Spinal cord (tissue), 10 donors: ENCODE data around the gene ZCCHC24. TPM values are rescaled to one million over a fixed set of nuclear protein-coding genes. Genes with fewer than 3 reads are reported as not detected.

Experiments
- DNase-seq, 6 donors: peaks; one replicate each; pipeline versions ENCODE4 v3.0.0 to v3.0.0-alpha.2; 2013 to 2015; ENCODE audit warnings: low spot score in 6 of 6, low read depth in 4 of 6
- H3K27ac ChIP-seq: one replicate; pipeline ENCODE4 v1.5.1; 2013; ENCODE audit warnings: low read depth, low read length, control low read depth
- H3K27me3 ChIP-seq: one replicate; pipeline ENCODE4 v1.6.1; 2013; ENCODE audit warnings: low read length; ENCODE audit not compliant: control insufficient read depth, insufficient read depth
- H3K36me3 ChIP-seq: one replicate; pipeline ENCODE4 v1.6.1; 2013; ENCODE audit warnings: low read length; ENCODE audit not compliant: control insufficient read depth, insufficient read depth
- H3K4me1 ChIP-seq: one replicate; pipeline ENCODE4 v1.6.1; 2013; ENCODE audit warnings: low read length; ENCODE audit not compliant: control insufficient read depth, insufficient read depth
- H3K4me3 ChIP-seq: one replicate; pipeline ENCODE4 v1.5.1; 2013; ENCODE audit warnings: low read depth, low read length, control low read depth
- H3K9me3 ChIP-seq: one replicate; pipeline ENCODE4 v1.6.1; 2013; ENCODE audit warnings: low read length; ENCODE audit not compliant: control insufficient read depth, insufficient read depth
- WGBS: methylation state at CpG from one replicate; pipeline ENCODE4 v1.1.5; 2013; ENCODE audit warnings: missing lambda C conversion rate; ENCODE audit not compliant: insufficient coverage; 5-methylcytosine and 5-hydroxymethylcytosine counted together
- polyA plus RNA-seq, 2 donors: library from polyadenylated mRNA; unstranded; fragments of 120-200 nt; gene quantifications; one replicate each; pipeline ENCODE4 v1.2.1, GENCODE V29; 2013; ENCODE audit not compliant: insufficient read length in 2 of 2
- total RNA-seq, 2 donors: library from RNA; depleted of rRNA in 1 of 2; stranded (reverse); fragments of 120-200 nt in 1 of 2; fragments of >200 nt in 1 of 2; gene quantifications; one replicate each; pipeline versions ENCODE4 v1.2.3 to v1.2.4, GENCODE V29; 2013 to 2014
- donor health status: healthy.

The ZCCHC24 gene
- total and polyA plus RNA-seq, 4 donors: 22.9 to 75.2 (median 56.3) TPM

DNA sequence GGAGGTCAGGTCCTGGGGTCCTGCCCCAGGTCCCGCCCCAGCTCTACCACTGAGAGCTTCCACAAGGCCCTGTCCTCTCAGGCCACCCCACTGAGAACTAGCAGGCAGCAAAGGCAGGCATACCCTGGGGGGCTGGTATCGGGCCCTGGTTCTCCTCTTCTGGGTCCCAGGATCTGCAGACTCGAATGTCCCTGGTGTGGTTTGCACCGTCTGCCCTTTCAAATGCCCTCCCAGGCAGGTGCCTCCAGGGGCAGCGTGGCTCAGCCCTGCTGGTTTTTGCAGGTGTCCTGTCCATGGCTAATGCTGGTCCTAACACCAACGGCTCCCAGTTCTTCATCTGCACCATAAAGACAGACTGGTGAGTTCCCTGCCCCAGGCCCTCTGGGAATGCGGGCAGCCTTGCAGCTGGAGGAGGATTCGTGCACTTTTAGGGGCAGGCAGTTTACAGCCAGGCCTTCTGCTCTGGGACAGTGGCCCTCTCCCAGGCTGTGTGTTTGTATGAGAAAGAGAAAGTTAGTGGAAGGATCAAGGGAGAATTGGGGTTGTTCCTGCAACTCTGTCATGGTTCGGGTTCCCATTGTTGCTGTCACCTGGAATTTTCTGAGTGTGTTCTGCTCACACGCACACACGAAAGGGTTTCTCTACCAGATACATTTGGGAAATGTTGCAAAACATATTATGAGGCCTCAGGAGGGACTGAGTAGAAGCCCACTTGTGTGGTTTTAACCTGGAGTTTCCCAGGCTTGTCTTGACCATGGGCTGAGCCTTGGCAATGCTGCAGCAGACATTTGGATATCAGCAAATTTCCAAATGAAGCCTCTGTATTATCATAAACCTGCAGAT, 93.2 kb downstream of the ZCCHC24 start:
- no peak for DNase-seq
- Histone ChIP-seq H3K9me3 (no peaks in the 10 kb centered on the region), H3K27me3 (no peaks in the 10 kb centered on the region), H3K36me3 (peaks cover 68% of the 10 kb centered on the region), H3K27ac (no peak overlapping the region), H3K4me1 (peaks cover 26% of the 10 kb centered on the region), H3K4me3 (no peak overlapping the region)
- 96% methylated on average over 10 of the region's 11 CpGs for WGBS

DNA sequence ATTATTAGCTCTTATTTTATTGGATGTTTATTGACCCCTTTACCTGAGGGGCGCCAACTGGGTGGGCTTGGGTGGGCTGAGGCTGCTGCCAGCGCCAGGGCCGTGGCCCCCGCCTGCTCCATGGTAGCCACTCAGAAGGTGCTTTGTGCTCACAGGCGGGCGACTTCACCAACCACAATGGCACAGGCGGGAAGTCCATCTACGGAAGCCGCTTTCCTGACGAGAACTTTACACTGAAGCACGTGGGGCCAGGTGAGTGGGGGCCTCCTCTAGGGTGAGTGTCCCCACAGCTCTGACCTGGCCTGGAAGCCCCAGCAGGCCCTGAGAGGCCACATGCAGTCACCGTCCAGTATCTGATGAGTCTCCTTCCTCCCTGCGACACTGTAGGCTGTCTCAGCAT, 94.1 kb downstream of the ZCCHC24 start:
- no peak overlapping the region for H3K27ac ChIP-seq
- DNase-seq: no peak
- no peaks in the 10 kb centered on the region for H3K27me3 ChIP-seq
- peaks cover 67% of the 10 kb centered on the region for H3K36me3 ChIP-seq
- no peak overlapping the region for H3K4me3 ChIP-seq
- H3K4me1 ChIP-seq: peaks cover 35% of the 10 kb centered on the region
- no peaks in the 10 kb centered on the region for H3K9me3 ChIP-seq
- 93% methylated on average over 11 of the region's 13 CpGs for WGBS

DNA sequence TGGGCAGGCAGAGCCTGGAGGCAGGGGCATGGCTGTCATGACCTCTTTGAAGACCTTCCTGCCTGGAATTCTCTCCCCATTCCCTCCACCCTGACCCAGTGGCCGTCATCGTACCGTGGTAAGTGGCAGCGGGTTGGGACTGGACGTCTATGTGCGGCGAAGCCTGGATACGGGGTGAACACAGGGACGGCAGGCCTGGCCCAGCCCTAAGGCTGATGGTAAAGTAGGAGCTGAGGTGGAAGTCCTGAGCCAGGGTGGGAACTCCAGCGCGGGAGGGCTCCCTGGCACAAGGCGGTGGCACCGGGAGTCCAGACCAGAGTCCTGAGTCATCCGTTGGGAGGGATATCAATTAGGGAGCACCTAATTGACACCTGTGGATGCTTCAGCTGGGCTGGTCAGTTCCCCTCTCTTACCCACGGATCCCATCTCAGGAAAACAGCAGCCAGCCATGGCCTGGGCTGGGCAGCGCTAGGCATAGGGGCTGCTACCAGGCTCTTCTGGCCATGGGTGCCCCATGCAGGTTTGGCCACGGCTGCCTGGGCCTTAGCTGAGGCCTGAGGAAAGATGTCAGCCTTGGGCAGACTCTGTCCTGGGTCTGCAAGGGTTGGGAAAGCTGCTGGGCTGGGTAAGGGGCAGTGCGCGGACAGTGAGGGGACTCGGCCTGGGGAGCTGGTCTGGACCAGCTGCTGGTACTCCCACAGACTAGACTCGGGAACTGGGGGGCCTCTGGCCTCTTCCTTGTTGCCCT, 94.8 kb downstream of the ZCCHC24 start:
- H3K4me1 ChIP-seq: peaks cover 42% of the 10 kb centered on the region
- no peak overlapping the region for H3K4me3 ChIP-seq
- H3K9me3 ChIP-seq: no peaks in the 10 kb centered on the region
- no peaks in the 10 kb centered on the region for H3K27me3 ChIP-seq
- DNase-seq: no peak
- peaks cover 62% of the 10 kb centered on the region for H3K36me3 ChIP-seq
- no peak overlapping the region for H3K27ac ChIP-seq
- 95% methylated on average over 17 of the region's 21 CpGs for WGBS

DNA sequence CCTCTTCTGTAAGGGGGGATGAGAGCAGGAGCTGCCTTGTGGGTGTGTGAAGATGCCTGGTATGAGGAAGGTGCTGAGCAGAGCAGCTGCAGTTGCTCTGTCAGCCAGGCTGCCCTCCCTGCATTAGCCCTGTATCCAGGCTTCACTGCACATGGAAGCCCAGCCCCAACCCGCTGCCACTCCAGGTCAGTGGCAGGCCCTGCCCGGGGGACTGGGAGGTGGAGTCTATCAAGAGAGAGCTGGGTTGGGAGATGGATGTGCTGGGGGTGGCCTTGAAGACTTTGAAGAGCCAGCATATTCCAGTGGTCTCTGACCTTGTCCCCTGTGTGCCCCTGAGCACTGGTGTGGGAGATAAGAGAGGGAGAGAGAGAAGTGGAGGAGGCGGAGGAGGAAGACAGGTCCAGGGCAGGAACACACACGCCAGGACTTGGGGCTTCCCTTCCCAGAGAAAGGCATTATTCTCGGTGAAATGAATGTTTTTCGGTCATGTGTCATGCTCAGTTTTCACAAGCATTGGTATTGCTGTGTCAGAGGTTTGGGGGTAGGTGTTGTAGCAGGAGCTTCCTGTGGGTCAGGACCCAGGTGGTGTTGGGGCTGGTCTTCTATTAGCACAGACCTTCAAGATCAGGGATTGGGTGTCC, 95.5 kb downstream of the ZCCHC24 start:
- H3K27ac ChIP-seq: no peak overlapping the region
- peaks cover 55% of the 10 kb centered on the region for H3K36me3 ChIP-seq
- H3K27me3 ChIP-seq: no peaks in the 10 kb centered on the region
- H3K9me3 ChIP-seq: no peaks in the 10 kb centered on the region
- WGBS: 93% methylated on average over 5 of the region's 6 CpGs
- no peak for DNase-seq
- H3K4me1 ChIP-seq: peaks cover 46% of the 10 kb centered on the region
- no peak overlapping the region for H3K4me3 ChIP-seq

DNA sequence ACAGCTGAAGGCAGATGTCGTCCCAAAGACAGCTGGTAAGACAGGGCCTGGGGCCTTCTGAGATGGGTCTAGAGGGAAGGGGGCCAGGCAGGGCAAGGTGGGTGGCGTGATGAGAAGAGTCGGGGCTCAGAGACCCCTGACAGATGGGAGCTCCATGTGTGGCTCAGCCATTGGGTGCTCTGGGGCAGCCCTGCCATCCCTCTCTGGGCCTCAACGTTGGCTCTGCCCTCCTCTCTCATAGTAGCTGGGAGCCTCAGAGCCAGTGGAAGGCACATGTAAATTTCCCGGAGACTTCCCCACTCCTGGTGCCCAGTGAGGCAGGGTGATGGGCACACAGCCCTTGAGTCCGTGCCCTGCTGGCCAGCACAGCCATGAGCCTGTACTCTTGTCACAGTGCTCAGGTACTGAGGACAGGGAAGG, 96.3 kb downstream of the ZCCHC24 start:
- Histone ChIP-seq H3K27me3 (no peaks in the 10 kb centered on the region), H3K4me3 (no peak overlapping the region), H3K36me3 (peaks cover 49% of the 10 kb centered on the region), H3K27ac (no peak overlapping the region), H3K4me1 (peaks cover 46% of the 10 kb centered on the region), H3K9me3 (no peaks in the 10 kb centered on the region)
- no peak for DNase-seq
- WGBS: 88% methylated on average over 6 of the region's 6 CpGs

DNA sequence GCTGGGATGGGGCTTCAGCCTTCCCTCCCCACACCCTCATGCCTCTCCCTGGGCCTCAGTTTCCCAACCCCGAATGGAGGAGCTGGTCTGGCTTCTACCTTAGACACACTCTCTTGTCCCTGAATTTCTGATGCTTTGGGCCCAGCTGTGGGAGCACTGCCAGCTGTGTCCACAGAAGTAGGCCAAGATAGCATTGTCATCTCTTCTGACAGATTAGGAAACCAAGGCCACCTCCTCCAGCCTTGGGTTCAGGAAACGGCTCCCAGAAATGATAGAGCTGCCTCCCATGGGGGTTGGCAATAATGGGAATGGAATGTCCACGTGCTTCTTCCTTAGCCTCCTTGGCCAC, 96.8 kb downstream of the ZCCHC24 start:
- H3K27me3 ChIP-seq: no peaks in the 10 kb centered on the region
- H3K4me1 ChIP-seq: peaks cover 46% of the 10 kb centered on the region
- DNase-seq: no peak
- 80% methylated on average over 1 of the region's 3 CpGs for WGBS
- H3K4me3 ChIP-seq: peak overlapping the region; percentile 71
- no peak overlapping the region for H3K27ac ChIP-seq
- H3K9me3 ChIP-seq: no peaks in the 10 kb centered on the region
- peaks cover 44% of the 10 kb centered on the region for H3K36me3 ChIP-seq

DNA sequence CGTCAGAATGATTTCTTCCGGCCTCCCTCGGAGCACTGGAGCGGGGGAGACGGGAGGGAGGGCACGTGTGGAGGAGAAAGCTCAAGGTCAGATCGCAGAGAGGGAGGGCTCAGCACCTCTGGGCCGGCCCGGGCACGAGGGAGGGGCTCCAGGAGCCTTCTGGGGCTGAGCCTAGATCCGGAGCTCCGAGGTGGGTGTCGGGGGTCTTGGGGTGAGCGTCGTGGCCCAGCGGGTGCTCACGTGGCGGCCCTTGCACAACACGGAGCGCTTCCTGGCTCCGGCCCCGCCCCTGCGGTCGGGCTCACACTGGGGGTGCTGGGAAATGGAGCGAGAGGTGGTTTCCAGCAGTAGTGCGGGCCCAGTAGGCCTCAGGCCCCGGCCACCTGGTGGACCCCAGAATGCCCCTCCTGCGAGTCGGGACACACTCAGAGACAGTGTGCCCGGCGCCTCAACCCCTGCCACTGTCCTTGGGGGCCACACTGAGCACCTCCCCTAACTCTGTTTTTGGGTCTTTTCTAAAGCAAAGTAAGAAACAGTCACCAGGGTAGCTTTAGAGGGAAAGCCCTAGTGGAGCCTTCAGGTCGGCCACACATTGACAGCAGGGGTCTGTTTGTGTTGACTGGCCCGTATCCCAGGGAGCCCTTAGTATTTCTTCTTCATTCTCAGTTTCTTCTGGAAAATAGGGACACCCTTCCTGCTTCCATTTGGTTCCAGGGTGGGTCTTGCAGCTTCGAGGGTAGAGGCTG, 97.4 kb downstream of the ZCCHC24 start:
- Histone ChIP-seq H3K27ac (peak overlapping the region; percentile 25), H3K9me3 (no peaks in the 10 kb centered on the region), H3K27me3 (no peaks in the 10 kb centered on the region), H3K4me3 (peak overlapping the region; percentile 71), H3K36me3 (peaks cover 39% of the 10 kb centered on the region), H3K4me1 (peaks cover 46% of the 10 kb centered on the region)
- DNase-seq: peak in 2 of 6 donors; percentile 43 to 64
- 4% methylated on average over 33 of the region's 34 CpGs for WGBS

DNA sequence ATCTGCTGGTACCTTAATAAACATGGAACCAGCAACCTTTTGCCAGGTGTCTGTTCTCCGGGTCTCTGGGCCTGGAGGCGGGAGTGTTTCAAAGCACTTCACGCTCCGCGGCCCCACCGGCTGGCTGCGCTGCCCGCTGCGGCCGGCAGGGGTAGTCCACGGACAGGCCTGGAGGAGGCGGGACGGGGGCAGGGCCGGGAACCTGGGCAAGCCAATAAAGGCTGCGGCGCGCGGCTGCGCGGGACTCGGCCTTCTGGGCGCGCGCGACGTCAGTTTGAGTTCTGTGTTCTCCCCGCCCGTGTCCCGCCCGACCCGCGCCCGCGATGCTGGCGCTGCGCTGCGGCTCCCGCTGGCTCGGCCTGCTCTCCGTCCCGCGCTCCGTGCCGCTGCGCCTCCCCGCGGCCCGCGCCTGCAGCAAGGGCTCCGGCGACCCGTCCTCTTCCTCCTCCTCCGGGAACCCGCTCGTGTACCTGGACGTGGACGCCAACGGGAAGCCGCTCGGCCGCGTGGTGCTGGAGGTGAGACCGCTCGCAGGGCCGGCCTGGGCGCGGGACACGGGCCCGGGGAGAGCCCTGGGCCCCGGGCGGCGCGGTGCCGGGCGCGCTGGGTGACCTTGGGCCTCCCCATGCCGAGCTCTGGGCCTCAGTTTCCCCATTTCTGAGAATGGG, 98.1 kb downstream of the ZCCHC24 start, which contains the start of gene PPIF:
Gene PPIF, plus strand, starts transcription at position 244 of the 668 bp plus-strand sequence. Its CDS starts 80 bp downstream, at position 324.
- H3K27ac ChIP-seq: peak within 1 kb of the TSS; percentile 25
- peaks cover 46% of the 10 kb centered on the region for H3K4me1 ChIP-seq
- H3K4me3 ChIP-seq: peak within 1 kb of the TSS; percentile 71
- under 1% methylated on average over 77 of the region's 77 CpGs for WGBS
- no peaks in the 10 kb centered on the region for H3K27me3 ChIP-seq
- DNase-seq: peak; percentile 77 to 97 (median 87)
- H3K36me3 ChIP-seq: peaks cover 34% of the 10 kb centered on the region
- H3K9me3 ChIP-seq: no peaks in the 10 kb centered on the region
